Measurements from ENCODE around the gene MED31. TPM values are rescaled to one million over a fixed set of nuclear protein-coding genes. Genes with fewer than 3 reads are reported as not detected.
"Not testable (repeated sequence)": the region's sequence is repeated elsewhere in the genome, so short reads cannot be mapped to it uniquely, and the experiment has no call there.

Gene MED31
- total RNA-seq, 2 donors from 2014 or later: 12.8 to 16.6 TPM

GRCh38 chr17:6667516-6667915, 16.1 kb upstream of the MED31 start:
- H3K9me3 Mint-ChIP-seq: no peaks in the 10 kb centered on the region
- Histone ChIP-seq H3K9me3 (ENCODE audit: control insufficient read depth, low read length) (no peaks in the 10 kb centered on the region), H3K36me3 (ENCODE audit: control insufficient read depth, insufficient read depth, low read length) (no peaks in the 10 kb centered on the region), H3K27ac (ENCODE audit: low read depth, low read length) (no peak overlapping the region), H3K27me3 (ENCODE audit: control insufficient read depth, insufficient read depth, low read length, poor library complexity, severe bottlenecking) (no peaks in the 10 kb centered on the region), H3K4me1 (ENCODE audit: control insufficient read depth, insufficient read depth, low read length) (no peaks in the 10 kb centered on the region), H3K4me3 (ENCODE audit: low read length) (no peak overlapping the region), H3K9ac (ENCODE audit: extremely low read depth, low read length, poor library complexity, severe bottlenecking) (no peak overlapping the region)
- no peak for TF ChIP-seq CTCF (conservative IDR thresholded peaks at IDR 0.05)
- no peak overlapping the region for H3K4me3 Mint-ChIP-seq
- peaks cover 3% of the 10 kb centered on the region for H3K4me1 Mint-ChIP-seq
- H3K27ac Mint-ChIP-seq: no peak overlapping the region
- H3K27me3 Mint-ChIP-seq (ENCODE audit: insufficient read depth): peaks cover 21% of the 10 kb centered on the region
- no peak for DNase-seq
- H3K36me3 Mint-ChIP-seq (ENCODE audit: low read depth): no peaks in the 10 kb centered on the region
- WGBS, 2 experiments (ENCODE audit: insufficient coverage in 1 of 2, insufficient read length in 1 of 2): 82 to 85% methylated on average over 3 to 6 of the region's 6 CpGs

- no peak for TF ChIP-seq CTCF (conservative IDR thresholded peaks at IDR 0.05)
- H3K36me3 Mint-ChIP-seq (ENCODE audit: low read depth): no peaks in the 10 kb centered on the region
- Histone ChIP-seq H3K4me1 (ENCODE audit: control insufficient read depth, insufficient read depth, low read length) (no peaks in the 10 kb centered on the region), H3K9me3 (ENCODE audit: control insufficient read depth, low read length) (no peaks in the 10 kb centered on the region), H3K4me3 (ENCODE audit: low read length) (no peak overlapping the region), H3K9ac (ENCODE audit: extremely low read depth, low read length, poor library complexity, severe bottlenecking) (no peak overlapping the region), H3K27ac (ENCODE audit: low read depth, low read length) (no peak overlapping the region), H3K27me3 (ENCODE audit: control insufficient read depth, insufficient read depth, low read length, poor library complexity, severe bottlenecking) (peaks cover under 1% of the 10 kb centered on the region), H3K36me3 (ENCODE audit: control insufficient read depth, insufficient read depth, low read length) (no peaks in the 10 kb centered on the region)
- H3K4me3 Mint-ChIP-seq: no peak overlapping the region
- H3K9me3 Mint-ChIP-seq: no peaks in the 10 kb centered on the region
- peaks cover 3% of the 10 kb centered on the region for H3K4me1 Mint-ChIP-seq
- DNase-seq: no peak
- no peak overlapping the region for H3K27ac Mint-ChIP-seq
- H3K27me3 Mint-ChIP-seq (ENCODE audit: insufficient read depth): peaks cover 21% of the 10 kb centered on the region
- WGBS, 2 experiments (ENCODE audit: insufficient coverage in 1 of 2, insufficient read length in 1 of 2): 91 to 96% methylated on average over 6 of the region's 6 CpGs
These were observed 15.2 kb upstream of the MED31 start for GRCh38 chr17:6666557-6666956.

GRCh38 chr17:6666077-6666521, 14.7 kb upstream of the MED31 start:
- Histone ChIP-seq H3K27ac (ENCODE audit: low read depth, low read length) (no peak overlapping the region), H3K9ac (ENCODE audit: extremely low read depth, low read length, poor library complexity, severe bottlenecking) (no peak overlapping the region), H3K9me3 (ENCODE audit: control insufficient read depth, low read length) (no peaks in the 10 kb centered on the region), H3K4me1 (ENCODE audit: control insufficient read depth, insufficient read depth, low read length) (no peaks in the 10 kb centered on the region), H3K36me3 (ENCODE audit: control insufficient read depth, insufficient read depth, low read length) (no peaks in the 10 kb centered on the region), H3K4me3 (ENCODE audit: low read length) (no peak overlapping the region), H3K27me3 (ENCODE audit: control insufficient read depth, insufficient read depth, low read length, poor library complexity, severe bottlenecking) (peaks cover 5% of the 10 kb centered on the region)
- Mint-ChIP-seq H3K27ac (no peak overlapping the region), H3K4me3 (no peak overlapping the region), H3K4me1 (peaks cover 3% of the 10 kb centered on the region), H3K36me3 (ENCODE audit: low read depth) (no peaks in the 10 kb centered on the region), H3K9me3 (no peaks in the 10 kb centered on the region), H3K27me3 (ENCODE audit: insufficient read depth) (peaks cover 25% of the 10 kb centered on the region)
- WGBS, 2 experiments (ENCODE audit: insufficient coverage in 1 of 2, insufficient read length in 1 of 2): 23 to 26% methylated on average over 7 to 9 of the region's 9 CpGs
- DNase-seq: peak; percentile 95
- TF ChIP-seq CTCF (conservative IDR thresholded peaks at IDR 0.05): peak; percentile 95

GRCh38 chr17:6663200-6663599, 11.8 kb upstream of the MED31 start:
- H3K4me1 ChIP-seq (ENCODE audit: control insufficient read depth, insufficient read depth, low read length); H3K9me3 Mint-ChIP-seq; DNase-seq; H3K9me3 ChIP-seq (ENCODE audit: control insufficient read depth, low read length); H3K4me3 Mint-ChIP-seq; H3K4me1 Mint-ChIP-seq; H3K9ac ChIP-seq (ENCODE audit: extremely low read depth, low read length, poor library complexity, severe bottlenecking); H3K36me3 Mint-ChIP-seq (ENCODE audit: low read depth); H3K36me3 ChIP-seq (ENCODE audit: control insufficient read depth, insufficient read depth, low read length); H3K27ac ChIP-seq (ENCODE audit: low read depth, low read length); H3K4me3 ChIP-seq (ENCODE audit: low read length); H3K27ac Mint-ChIP-seq: not testable (repeated sequence)
- peaks cover 10% of the 10 kb centered on the region for H3K27me3 ChIP-seq (ENCODE audit: control insufficient read depth, insufficient read depth, low read length, poor library complexity, severe bottlenecking)
- WGBS, 2 experiments (ENCODE audit: insufficient coverage in 1 of 2, insufficient read length in 1 of 2): 94 to 96% methylated on average over 12 to 14 of the region's 14 CpGs
- peaks cover 39% of the 10 kb centered on the region for H3K27me3 Mint-ChIP-seq (ENCODE audit: insufficient read depth)

All from endodermal cell (in vitro differentiated cells).